Upper lobe of left lung (tissue), 4 donors: ENCODE results near the gene KLHL40.

Experiments
- POLR2A ChIP-seq, 4 donors: fragments of 450-650 bp; IDR thresholded peaks; one replicate each; pipeline ENCODE4 v1.5.1; 2016 to 2017; ENCODE audit warnings: antibody characterized with exemption in 4 of 4, mild to moderate bottlenecking in 2 of 4
- POLR2AphosphoS5 ChIP-seq, 2 donors: sonication (generic); formaldehyde crosslinking; IDR thresholded peaks; one replicate each; pipeline ENCODE4 v1.5.1; 2017; ENCODE audit warnings: antibody characterized with exemption in 2 of 2
- TF ChIP-seq, protein P1 (sequence below), 6 experiments: fragments of 450-650 bp in 4 of 6; fragments of 200-600 bp in 2 of 6; sonication (generic) in 2 of 6; IDR thresholded peaks; one replicate each; pipeline ENCODE4 v1.5.1; 2016 to 2019; ENCODE audit warnings: antibody characterized with exemption in 6 of 6

DNA sequence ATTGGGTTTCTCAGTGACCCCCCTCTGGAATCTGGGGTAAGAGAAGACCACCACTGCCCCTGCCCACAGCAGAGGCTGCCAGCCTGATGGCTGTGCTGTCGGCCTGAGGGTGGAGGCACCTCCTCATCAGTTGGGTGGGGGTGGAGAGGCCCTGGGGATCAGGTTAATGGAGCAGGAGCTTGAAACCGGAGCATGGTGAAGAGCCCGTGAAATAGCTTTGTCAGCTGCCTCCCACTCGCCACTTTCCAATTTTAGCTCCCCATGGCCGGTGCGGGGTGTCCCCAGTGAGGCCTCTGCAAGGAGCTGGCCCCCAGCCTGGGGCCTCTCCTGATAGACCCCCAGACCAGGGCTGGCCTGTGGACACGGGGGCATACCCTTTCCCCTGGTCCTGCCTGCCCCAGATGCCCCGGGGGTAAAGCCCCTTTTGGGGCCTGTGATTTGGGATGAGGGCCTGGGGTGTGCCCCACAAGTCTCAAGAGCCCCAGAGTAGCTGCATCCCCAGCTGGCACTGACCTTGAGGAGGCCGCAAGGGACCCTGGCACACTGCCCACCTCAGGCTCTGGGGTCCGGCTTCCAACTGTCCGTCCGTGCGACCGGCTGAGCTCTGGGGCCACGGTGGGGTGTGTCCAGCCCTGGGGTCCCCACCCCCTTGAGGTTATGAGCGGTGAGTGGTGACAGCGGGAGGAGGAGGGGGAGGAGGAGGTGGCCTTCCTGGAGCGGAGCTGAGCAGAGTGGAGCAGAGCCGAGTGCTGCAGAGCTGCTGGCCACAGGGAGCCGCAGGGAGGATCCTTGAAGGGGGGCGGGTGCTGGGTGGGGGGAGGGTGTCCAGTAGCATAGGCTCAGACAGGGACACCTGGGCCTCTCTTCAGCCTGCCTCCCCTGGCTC lies 17.0 kb downstream of the KLHL40 start, which contains the start of gene HHATL:
- TF ChIP-seq, protein P1, sequence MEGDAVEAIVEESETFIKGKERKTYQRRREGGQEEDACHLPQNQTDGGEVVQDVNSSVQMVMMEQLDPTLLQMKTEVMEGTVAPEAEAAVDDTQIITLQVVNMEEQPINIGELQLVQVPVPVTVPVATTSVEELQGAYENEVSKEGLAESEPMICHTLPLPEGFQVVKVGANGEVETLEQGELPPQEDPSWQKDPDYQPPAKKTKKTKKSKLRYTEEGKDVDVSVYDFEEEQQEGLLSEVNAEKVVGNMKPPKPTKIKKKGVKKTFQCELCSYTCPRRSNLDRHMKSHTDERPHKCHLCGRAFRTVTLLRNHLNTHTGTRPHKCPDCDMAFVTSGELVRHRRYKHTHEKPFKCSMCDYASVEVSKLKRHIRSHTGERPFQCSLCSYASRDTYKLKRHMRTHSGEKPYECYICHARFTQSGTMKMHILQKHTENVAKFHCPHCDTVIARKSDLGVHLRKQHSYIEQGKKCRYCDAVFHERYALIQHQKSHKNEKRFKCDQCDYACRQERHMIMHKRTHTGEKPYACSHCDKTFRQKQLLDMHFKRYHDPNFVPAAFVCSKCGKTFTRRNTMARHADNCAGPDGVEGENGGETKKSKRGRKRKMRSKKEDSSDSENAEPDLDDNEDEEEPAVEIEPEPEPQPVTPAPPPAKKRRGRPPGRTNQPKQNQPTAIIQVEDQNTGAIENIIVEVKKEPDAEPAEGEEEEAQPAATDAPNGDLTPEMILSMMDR (IDR thresholded peaks at IDR 0.05): no peak
- TF ChIP-seq POLR2AphosphoS5 (IDR thresholded peaks at IDR 0.05) (no peak), POLR2A (IDR thresholded peaks at IDR 0.05) (no peak)
